GM18505 (cell line): ENCODE data around the gene C16orf54.
"Not testable (repeated sequence)": the region's sequence is repeated elsewhere in the genome, so short reads cannot be mapped to it uniquely, and the experiment has no call there.

Source experiments
- ATAC-seq: cut with Tn5 transposase; IDR thresholded peaks from one replicate; pipeline ENCODE4 v1.9.1; 2021; ENCODE audit not compliant: unreplicated experiment
- POLR2A ChIP-seq: IDR thresholded peaks from 4 replicates; pipeline ENCODE4 v1.6.1; 2011; ENCODE audit warnings: borderline replicate concordance; ENCODE audit not compliant: insufficient read depth, insufficient read length; ENCODE audit errors: extremely low read depth

Gene C16orf54

GRCh38 chr16:29738514-29738913 lies 7.3 kb downstream of the C16orf54 start:
- TF ChIP-seq POLR2A = no peak
- ATAC-seq = peak; percentile 59

GRCh38 chr16:29737713-29738112 lies 8.1 kb downstream of the C16orf54 start:
- TF ChIP-seq POLR2A = no peak
- no peak for ATAC-seq

- no peak for ATAC-seq
- TF ChIP-seq POLR2A = no peak
Measured at GRCh38 chr16:29736764-29737163, 9.0 kb downstream of the C16orf54 start.

GRCh38 chr16:29736112-29736511 lies 9.7 kb downstream of the C16orf54 start:
- no peak for TF ChIP-seq POLR2A
- ATAC-seq = no peak

GRCh38 chr16:29734786-29735185 lies 11.0 kb downstream of the C16orf54 start:
- no peak for TF ChIP-seq POLR2A

GRCh38 chr16:29731768-29732601 lies 13.8 kb downstream of the C16orf54 start:
- ATAC-seq = peak; percentile 65

More at GRCh38 chr16:29734786-29735185, 11.0 kb downstream of the C16orf54 start:
- ATAC-seq = no peak

GRCh38 chr16:29730649-29731048 lies 15.1 kb downstream of the C16orf54 start:
- ATAC-seq = no peak
- TF ChIP-seq POLR2A = no peak

GRCh38 chr16:29729116-29729521 lies 16.7 kb downstream of the C16orf54 start:
- TF ChIP-seq POLR2A = no peak
- no peak for ATAC-seq

GRCh38 chr16:29727452-29727851 lies 18.3 kb downstream of the C16orf54 start:
- no peak for TF ChIP-seq POLR2A
- no peak for ATAC-seq

GRCh38 chr16:29726845-29727377 lies 18.9 kb downstream of the C16orf54 start:
- no peak for ATAC-seq
- TF ChIP-seq POLR2A = no peak

- not testable (repeated sequence) for ATAC-seq
Measured at GRCh38 chr16:29721167-29721879, 24.5 kb downstream of the C16orf54 start.

- ATAC-seq = no peak
- TF ChIP-seq POLR2A = no peak
Measured at GRCh38 chr16:29720703-29721102, 25.1 kb downstream of the C16orf54 start.

- no peak for TF ChIP-seq POLR2A
- no peak for ATAC-seq
Measured at GRCh38 chr16:29719063-29719462, 26.7 kb downstream of the C16orf54 start.

- no peak for ATAC-seq
- no peak for TF ChIP-seq POLR2A
Measured at GRCh38 chr16:29717113-29717512, 28.7 kb downstream of the C16orf54 start.

GRCh38 chr16:29714972-29715371 lies 30.8 kb downstream of the C16orf54 start:
- TF ChIP-seq POLR2A = no peak
- no peak for ATAC-seq

GRCh38 chr16:29714396-29714795 lies 31.4 kb downstream of the C16orf54 start:
- TF ChIP-seq POLR2A = no peak
- ATAC-seq = no peak
